Measurements from ENCODE around the gene ARMC9. TPM values are rescaled to one million over a fixed set of nuclear protein-coding genes. Genes with fewer than 3 reads are reported as not detected.

The ARMC9 gene
- total RNA-seq, 1 donor from 2014 or later = 8.4 TPM

DNA sequence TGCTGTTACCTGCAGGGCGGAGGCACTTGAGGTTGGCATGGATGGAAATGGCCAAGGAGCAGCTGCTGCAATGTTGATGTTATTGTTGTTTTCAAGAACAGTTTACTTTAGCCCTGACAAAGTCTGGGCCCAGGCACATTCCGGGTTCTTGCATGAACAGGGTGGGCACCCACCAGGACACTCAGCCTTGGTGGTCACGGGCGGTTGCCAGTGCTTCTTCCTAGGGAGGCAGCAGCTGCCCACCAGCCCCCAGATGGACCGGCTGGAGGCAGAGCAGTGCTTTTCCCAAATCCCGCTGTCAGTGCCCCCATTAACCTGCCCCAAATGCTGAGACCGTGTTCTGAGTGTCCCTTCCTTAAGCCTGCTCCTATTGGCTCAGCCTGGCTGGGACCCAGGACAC is 158.6 kb downstream of the ARMC9 start:
- Histone ChIP-seq H3K4me3 (ENCODE audit: low read depth, low read length) (no peak overlapping the region), H3K27me3 (ENCODE audit: control insufficient read depth, insufficient read depth, low read length) (no peaks in the 10 kb centered on the region), H3K36me3 (ENCODE audit: control insufficient read depth, insufficient read depth, low read length) (peaks cover 2% of the 10 kb centered on the region)
- TF ChIP-seq, protein P1, sequence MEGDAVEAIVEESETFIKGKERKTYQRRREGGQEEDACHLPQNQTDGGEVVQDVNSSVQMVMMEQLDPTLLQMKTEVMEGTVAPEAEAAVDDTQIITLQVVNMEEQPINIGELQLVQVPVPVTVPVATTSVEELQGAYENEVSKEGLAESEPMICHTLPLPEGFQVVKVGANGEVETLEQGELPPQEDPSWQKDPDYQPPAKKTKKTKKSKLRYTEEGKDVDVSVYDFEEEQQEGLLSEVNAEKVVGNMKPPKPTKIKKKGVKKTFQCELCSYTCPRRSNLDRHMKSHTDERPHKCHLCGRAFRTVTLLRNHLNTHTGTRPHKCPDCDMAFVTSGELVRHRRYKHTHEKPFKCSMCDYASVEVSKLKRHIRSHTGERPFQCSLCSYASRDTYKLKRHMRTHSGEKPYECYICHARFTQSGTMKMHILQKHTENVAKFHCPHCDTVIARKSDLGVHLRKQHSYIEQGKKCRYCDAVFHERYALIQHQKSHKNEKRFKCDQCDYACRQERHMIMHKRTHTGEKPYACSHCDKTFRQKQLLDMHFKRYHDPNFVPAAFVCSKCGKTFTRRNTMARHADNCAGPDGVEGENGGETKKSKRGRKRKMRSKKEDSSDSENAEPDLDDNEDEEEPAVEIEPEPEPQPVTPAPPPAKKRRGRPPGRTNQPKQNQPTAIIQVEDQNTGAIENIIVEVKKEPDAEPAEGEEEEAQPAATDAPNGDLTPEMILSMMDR (IDR thresholded peaks at IDR 0.05; ENCODE audit: insufficient read depth, low read length, severe bottlenecking) = no peak
- DNase-seq (ENCODE audit: low read depth) (no peak), FAIRE-seq (no peak)

DNA sequence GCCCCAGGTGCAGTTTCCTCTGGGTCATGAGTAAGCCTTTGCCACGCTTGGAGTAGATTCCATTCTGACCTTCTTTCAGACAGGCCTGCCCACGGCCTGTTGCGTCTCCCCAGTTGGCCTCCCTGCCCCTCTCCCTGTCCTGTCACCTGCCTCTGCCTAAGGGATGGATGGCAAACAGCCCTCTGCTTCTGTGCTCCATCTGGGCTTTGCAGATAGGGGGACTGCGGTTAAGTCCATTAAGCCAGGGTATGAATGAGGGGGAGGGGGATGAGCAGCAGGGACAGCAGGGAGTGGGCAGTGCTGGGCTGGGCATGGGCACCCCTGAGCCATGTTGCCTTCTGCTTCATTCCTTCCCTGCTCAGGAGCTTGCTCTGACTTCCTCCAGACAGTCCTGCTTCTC is 159.5 kb downstream of the ARMC9 start:
- Histone ChIP-seq H3K4me3 (ENCODE audit: low read depth, low read length) (no peak overlapping the region), H3K36me3 (ENCODE audit: control insufficient read depth, insufficient read depth, low read length) (peaks cover 2% of the 10 kb centered on the region), H3K27me3 (ENCODE audit: control insufficient read depth, insufficient read depth, low read length) (no peaks in the 10 kb centered on the region)
- TF ChIP-seq, protein P1 (IDR thresholded peaks at IDR 0.05; ENCODE audit: insufficient read depth, low read length, severe bottlenecking) = no peak
- FAIRE-seq (no peak), DNase-seq (ENCODE audit: low read depth) (no peak)

DNA sequence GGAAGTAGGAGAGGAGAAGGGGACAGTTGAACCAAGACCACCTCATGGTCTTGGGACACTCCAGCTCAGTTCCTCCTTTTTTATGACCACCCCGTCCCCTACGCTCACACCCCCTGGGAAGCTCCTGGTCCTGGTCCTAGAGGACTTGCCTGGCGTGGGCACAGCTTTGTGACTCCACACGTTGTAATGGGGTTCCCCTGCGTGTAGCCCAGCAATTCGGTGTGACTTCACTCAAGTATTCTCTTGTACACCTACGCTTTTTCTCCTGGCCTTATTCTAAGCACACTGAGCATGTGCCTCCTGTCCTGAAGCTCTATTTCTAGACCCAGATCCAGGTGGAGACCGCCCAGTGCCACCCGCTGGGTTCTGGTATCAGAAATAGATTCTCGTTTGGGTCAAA is 161.0 kb downstream of the ARMC9 start:
- DNase-seq (ENCODE audit: low read depth) (no peak), FAIRE-seq (no peak)
- H3K4me3 ChIP-seq (ENCODE audit: low read depth, low read length) = no peak overlapping the region
- H3K36me3 ChIP-seq (ENCODE audit: control insufficient read depth, insufficient read depth, low read length) = peaks cover 2% of the 10 kb centered on the region
- no peaks in the 10 kb centered on the region for H3K27me3 ChIP-seq (ENCODE audit: control insufficient read depth, insufficient read depth, low read length)
- TF ChIP-seq, protein P1 (IDR thresholded peaks at IDR 0.05; ENCODE audit: insufficient read depth, low read length, severe bottlenecking) = no peak

DNA sequence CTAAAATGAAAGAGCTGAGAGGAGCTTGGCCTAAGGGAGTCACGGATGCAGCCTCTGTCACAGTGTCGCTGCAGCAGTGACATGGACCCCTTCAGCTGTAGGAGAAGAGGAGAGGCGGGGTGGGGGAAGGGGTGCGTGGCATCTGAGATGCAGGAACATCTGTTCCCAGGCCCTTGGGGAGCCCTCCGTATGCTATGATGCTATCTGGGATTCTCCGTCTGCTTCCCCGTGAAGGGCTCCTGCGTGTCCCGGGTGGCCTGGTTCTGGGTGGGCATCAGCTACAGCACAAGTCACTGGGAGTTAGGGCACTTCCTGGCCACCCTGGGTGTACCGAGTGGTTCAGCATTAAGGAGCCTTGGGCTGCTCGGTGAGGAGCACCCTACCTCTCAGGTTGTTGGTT is 161.5 kb downstream of the ARMC9 start:
- DNase-seq (ENCODE audit: low read depth) (no peak), FAIRE-seq (no peak)
- TF ChIP-seq, protein P1 (IDR thresholded peaks at IDR 0.05; ENCODE audit: insufficient read depth, low read length, severe bottlenecking) = no peak
- Histone ChIP-seq H3K36me3 (ENCODE audit: control insufficient read depth, insufficient read depth, low read length) (peaks cover 2% of the 10 kb centered on the region), H3K4me3 (ENCODE audit: low read depth, low read length) (no peak overlapping the region), H3K27me3 (ENCODE audit: control insufficient read depth, insufficient read depth, low read length) (no peaks in the 10 kb centered on the region)

DNA sequence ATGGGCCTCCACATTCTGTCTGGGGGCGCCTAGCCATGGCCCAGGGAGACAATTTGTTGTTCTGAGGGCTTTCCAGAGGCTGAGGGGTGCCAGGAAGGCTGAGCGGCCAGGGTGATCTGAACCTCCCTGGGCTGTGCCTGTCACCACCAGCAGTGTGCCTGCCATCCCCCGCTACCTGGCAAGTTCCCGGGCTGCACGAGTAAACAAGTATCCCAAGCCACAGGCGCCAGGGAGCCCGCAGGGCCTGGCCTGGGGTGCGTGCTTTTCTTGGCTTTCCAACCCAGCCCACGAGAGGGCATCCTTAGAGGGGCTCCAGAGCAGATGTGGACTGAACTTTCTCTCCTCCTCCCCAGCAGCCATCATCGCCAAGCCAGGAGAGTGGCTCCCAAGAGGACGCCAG is 162.0 kb downstream of the ARMC9 start:
- Histone ChIP-seq H3K27me3 (ENCODE audit: control insufficient read depth, insufficient read depth, low read length) (no peaks in the 10 kb centered on the region), H3K36me3 (ENCODE audit: control insufficient read depth, insufficient read depth, low read length) (peaks cover 2% of the 10 kb centered on the region), H3K4me3 (ENCODE audit: low read depth, low read length) (no peak overlapping the region)
- DNase-seq (ENCODE audit: low read depth) (no peak), FAIRE-seq (no peak)
- TF ChIP-seq, protein P1 (IDR thresholded peaks at IDR 0.05; ENCODE audit: insufficient read depth, low read length, severe bottlenecking) = no peak

DNA sequence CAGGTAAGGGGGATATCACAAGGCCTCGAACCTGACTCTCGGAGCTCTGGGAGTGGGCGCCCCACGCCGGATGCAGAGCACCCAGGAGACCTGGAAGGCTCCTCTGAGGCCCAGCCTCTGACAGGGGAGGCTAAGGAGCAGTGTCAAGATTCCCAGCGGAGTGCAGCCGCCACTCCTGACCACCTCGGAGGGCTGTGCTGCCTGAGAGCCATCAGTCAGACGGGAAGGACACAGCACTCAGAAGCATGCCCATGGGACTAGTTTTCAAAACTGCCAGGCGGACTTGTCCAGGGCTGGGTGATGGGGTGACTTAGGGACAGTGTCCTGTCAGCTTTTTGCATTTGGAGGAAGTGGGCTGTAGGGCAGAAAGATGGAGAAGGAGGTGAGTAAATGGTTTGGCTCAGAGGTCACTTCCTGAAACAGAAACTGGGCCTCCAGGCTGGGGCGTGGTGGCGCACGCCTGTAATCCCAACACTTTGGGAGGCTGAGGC is 162.5 kb downstream of the ARMC9 start:
- TF ChIP-seq, protein P1 (IDR thresholded peaks at IDR 0.05; ENCODE audit: insufficient read depth, low read length, severe bottlenecking) = no peak
- no peak for FAIRE-seq

More for the DNA sequence above, 162.5 kb downstream of the ARMC9 start:
- H3K27me3 ChIP-seq (ENCODE audit: control insufficient read depth, insufficient read depth, low read length) = no peaks in the 10 kb centered on the region
- no peak for DNase-seq (ENCODE audit: low read depth)
- H3K36me3 ChIP-seq (ENCODE audit: control insufficient read depth, insufficient read depth, low read length) = peaks cover 2% of the 10 kb centered on the region
- H3K4me3 ChIP-seq (ENCODE audit: low read depth, low read length) = no peak overlapping the region
